GM12878 (cell line): Measurements from ENCODE around the gene ZBTB32.
"Not testable (repeated sequence)": the region's sequence is repeated elsewhere in the genome, so short reads cannot be mapped to it uniquely, and the experiment has no call there.

Source experiments
- CEBPB ChIP-seq, 2 experiments: fragments of 150-350 bp in 1 of 2; IDR thresholded peaks; 2 replicates each; pipeline ENCODE4 v1.6.1; 2012 to 2014; ENCODE audit warnings: low read depth in 2 of 2, low read length in 2 of 2, borderline replicate concordance in 1 of 2, inconsistent platforms in 1 of 2
- ETV6 ChIP-seq, 2 experiments: fragments of 450-650 bp in 1 of 2; IDR thresholded peaks in 1 of 2; conservative IDR thresholded peaks in 1 of 2; 2 replicates each; pipeline ENCODE4 v1.6.1; 2014; ENCODE audit warnings: antibody characterized with exemption in 1 of 2, borderline replicate concordance in 1 of 2, low read depth in 1 of 2, mild to moderate bottlenecking in 1 of 2, moderate library complexity in 1 of 2
- FOXM1 ChIP-seq: IDR thresholded peaks from 2 replicates; pipeline ENCODE4 v1.6.1; 2012; ENCODE audit warnings: low read depth, mild to moderate bottlenecking, inconsistent platforms, low read length, moderate library complexity
- IKZF2 ChIP-seq, 2 experiments: fragments of 450-650 bp; IDR thresholded peaks; 2 replicates each; pipeline ENCODE4 v1.6.1; 2017; ENCODE audit warnings: mild to moderate bottlenecking in 2 of 2, moderate library complexity in 2 of 2
- NR2C2 ChIP-seq: IDR thresholded peaks from 2 replicates; pipeline ENCODE4 v1.6.1; 2011; ENCODE audit warnings: borderline replicate concordance, low read depth; ENCODE audit not compliant: control insufficient read depth, insufficient read length
- PAX5 ChIP-seq: IDR thresholded peaks from 2 replicates; pipeline ENCODE4 v1.6.1; 2011; ENCODE audit warnings: low read depth, low read length, borderline replicate concordance
- POLR2A ChIP-seq: IDR thresholded peaks from 2 replicates; pipeline ENCODE4 v1.6.1; 2011; ENCODE audit warnings: low read depth, mild to moderate bottlenecking, low read length
- RAD21 ChIP-seq: IDR thresholded peaks from 2 replicates; pipeline ENCODE4 v1.6.1; 2011; ENCODE audit warnings: mild to moderate bottlenecking, low read depth, low read length, moderate library complexity; ENCODE audit not compliant: insufficient read depth
- SPI1 ChIP-seq: IDR thresholded peaks from 2 replicates; pipeline ENCODE4 v1.6.1; 2011; ENCODE audit warnings: low read depth, mild to moderate bottlenecking, low read length, moderate library complexity, borderline replicate concordance; ENCODE audit not compliant: insufficient read depth
- SUZ12 ChIP-seq: fragments of 200-600 bp; sonication (generic); IDR thresholded peaks from one replicate; pipeline ENCODE4 v1.6.1; 2018; ENCODE audit warnings: antibody characterized with exemption, mild to moderate bottlenecking; ENCODE audit not compliant: unreplicated experiment
- TAF1 ChIP-seq: IDR thresholded peaks from 2 replicates; pipeline ENCODE4 v1.6.1; 2011; ENCODE audit warnings: mild to moderate bottlenecking, low read depth, low read length, borderline replicate concordance
- TCF7 ChIP-seq: IDR thresholded peaks from 2 replicates; pipeline ENCODE4 v1.6.1; 2014; ENCODE audit warnings: antibody characterized with exemption, borderline replicate concordance
- TF ChIP-seq, protein P1 (sequence below), 3 experiments: IDR thresholded peaks in 2 of 3; conservative IDR thresholded peaks in 1 of 3; 2 replicates each; pipeline ENCODE4 v1.5.1; 2011; ENCODE audit warnings: low read depth in 3 of 3, low read length in 3 of 3, mild to moderate bottlenecking in 3 of 3, control low read depth in 2 of 3, moderate library complexity in 2 of 3, inconsistent platforms in 1 of 3, mixed read lengths in 1 of 3; ENCODE audit not compliant: control insufficient read depth in 2 of 3, insufficient read depth in 1 of 3; ENCODE audit errors: extremely low read depth in 1 of 3

DNA sequence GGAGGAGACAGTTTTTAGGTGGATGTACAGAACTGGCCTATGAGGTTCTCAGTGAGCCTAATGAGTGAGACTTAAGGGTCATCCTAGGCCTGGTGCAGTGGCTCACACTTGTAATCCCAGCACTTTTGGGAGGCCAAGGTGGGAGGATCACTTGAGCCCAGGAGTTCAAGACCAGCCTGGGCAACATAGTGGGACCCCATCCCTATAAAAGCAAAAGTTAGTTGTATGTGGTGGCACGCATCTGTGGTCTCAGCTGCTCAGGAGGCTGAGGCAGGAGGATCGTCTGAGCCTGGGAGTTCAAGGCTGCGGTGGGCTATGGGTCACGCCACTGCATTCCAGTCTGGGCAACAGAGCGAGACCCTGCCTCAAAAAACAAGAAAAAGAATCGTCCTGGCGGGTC, 19.8 kb downstream of the ZBTB32 start:
- not testable (repeated sequence) for TF ChIP-seq IKZF2 (IDR thresholded peaks at IDR 0.05); CEBPB (IDR thresholded peaks at IDR 0.05; ENCODE audit: borderline replicate concordance in 1 of 2, low read depth in 2 of 2, low read length in 2 of 2); NR2C2; ETV6 (conservative IDR thresholded peaks at IDR 0.05 in 1 of 2, IDR thresholded peaks at IDR 0.05 in 1 of 2; ENCODE audit: borderline replicate concordance in 1 of 2, low read depth in 1 of 2); SUZ12; RAD21; TAF1; FOXM1; TCF7; SPI1; PAX5
- TF ChIP-seq POLR2A, result 0 out of 2 replicates have a peak, but pooled peaks have one; percentile 11
- TF ChIP-seq, protein P1, sequence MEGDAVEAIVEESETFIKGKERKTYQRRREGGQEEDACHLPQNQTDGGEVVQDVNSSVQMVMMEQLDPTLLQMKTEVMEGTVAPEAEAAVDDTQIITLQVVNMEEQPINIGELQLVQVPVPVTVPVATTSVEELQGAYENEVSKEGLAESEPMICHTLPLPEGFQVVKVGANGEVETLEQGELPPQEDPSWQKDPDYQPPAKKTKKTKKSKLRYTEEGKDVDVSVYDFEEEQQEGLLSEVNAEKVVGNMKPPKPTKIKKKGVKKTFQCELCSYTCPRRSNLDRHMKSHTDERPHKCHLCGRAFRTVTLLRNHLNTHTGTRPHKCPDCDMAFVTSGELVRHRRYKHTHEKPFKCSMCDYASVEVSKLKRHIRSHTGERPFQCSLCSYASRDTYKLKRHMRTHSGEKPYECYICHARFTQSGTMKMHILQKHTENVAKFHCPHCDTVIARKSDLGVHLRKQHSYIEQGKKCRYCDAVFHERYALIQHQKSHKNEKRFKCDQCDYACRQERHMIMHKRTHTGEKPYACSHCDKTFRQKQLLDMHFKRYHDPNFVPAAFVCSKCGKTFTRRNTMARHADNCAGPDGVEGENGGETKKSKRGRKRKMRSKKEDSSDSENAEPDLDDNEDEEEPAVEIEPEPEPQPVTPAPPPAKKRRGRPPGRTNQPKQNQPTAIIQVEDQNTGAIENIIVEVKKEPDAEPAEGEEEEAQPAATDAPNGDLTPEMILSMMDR (IDR thresholded peaks at IDR 0.05 in 2 of 3, conservative IDR thresholded peaks at IDR 0.05 in 1 of 3; ENCODE audit: control insufficient read depth in 2 of 3, extremely low read depth in 1 of 3, insufficient read depth in 1 of 3, low read depth in 3 of 3, low read length in 3 of 3), result not testable (repeated sequence)
